HepG2 (cell line): Measurements from ENCODE around the gene HS3ST3A1. TPM values are rescaled to one million over a fixed set of nuclear protein-coding genes. Genes with fewer than 3 reads are reported as not detected.

Source experiments
- ATAC-seq: fragments of 200-7000 bp; cut with Tn5 transposase; 3 replicates; pipeline ENCODE4 v1.9.1; 2020; ENCODE audit warnings: mild to moderate bottlenecking, moderate library complexity
- BruUV-seq: library from RNA; stranded (reverse); fragments of 400-500 nt; replicated peaks from 2 replicates; lab custom pipeline; 2021; lab: Mats Ljungman, UMichigan
- CTCF ChIA-PET: fragments of 300-600 bp; formaldehyde crosslinking; extraction: SDS; loops from one replicate; lab custom pipeline; 2021; ENCODE audit warnings: low total read pairs, inconsistent platforms, low intra/inter-chr PET ratio; lab: Yijun Ruan, JAX
- POLR2A ChIA-PET: fragments of 350-600 bp; sonication (Branson Sonifier 250); formaldehyde crosslinking; loops from one replicate; lab custom pipeline; 2020; ENCODE audit warnings: antibody characterized with exemption, inconsistent platforms; lab: Yijun Ruan, JAX
- DNase-seq: peaks from one replicate; pipeline ENCODE4 v3.0.0-alpha.2; 2015; ENCODE audit warnings: low spot score
- FAIRE-seq: peaks from 3 replicates; lab custom pipeline; 2011; peaks lifted over from hg19 to GRCh38; lab: Jason Lieb, UNC
- H2AFZ ChIP-seq: one replicate; pipeline ENCODE4 v1.6.1; 2011; ENCODE audit warnings: low read length, inconsistent platforms
- H3K27ac ChIP-seq: fragments of 300-600 bp; 3 replicates; pipeline ENCODE4 v1.8.0; 2011; ENCODE audit warnings: mixed run types, mild to moderate bottlenecking, mixed read lengths, low read length, inconsistent platforms; ENCODE audit not compliant: insufficient read depth; ENCODE audit errors: extremely low read length
- H3K27me3 ChIP-seq, 2 experiments: fragments of 200-600 bp in 1 of 2; 2 replicates in 1 of 2; 3 replicates in 1 of 2; pipeline versions ENCODE4 v1.6.0 to v1.8.0; 2011; ENCODE audit warnings: low read length in 2 of 2, mild to moderate bottlenecking in 2 of 2, moderate library complexity in 2 of 2, inconsistent platforms in 1 of 2; ENCODE audit not compliant: insufficient read depth in 2 of 2, control insufficient read depth in 1 of 2
- H3K36me3 ChIP-seq, 2 experiments: fragments of 200-600 bp in 1 of 2; replicated peaks in 1 of 2; 2 replicates in 1 of 2; 3 replicates in 1 of 2; pipeline versions ENCODE4 v1.5.1 to v1.8.0; 2011; ENCODE audit warnings: low read length in 2 of 2, inconsistent platforms in 1 of 2; ENCODE audit not compliant: insufficient read depth in 2 of 2, control insufficient read depth in 1 of 2
- H3K4me1 ChIP-seq: 2 replicates; pipeline ENCODE4 v1.5.1; 2012; ENCODE audit warnings: low read length, inconsistent platforms; ENCODE audit not compliant: insufficient read depth
- H3K4me2 ChIP-seq: 2 replicates; pipeline ENCODE4 v1.6.0; 2011; ENCODE audit warnings: low read depth, low read length, inconsistent platforms
- H3K4me3 ChIP-seq, 3 experiments: fragments of 200-600 bp in 1 of 3; sonication (generic), shearing (Covaris generic) in 1 of 3; replicated peaks in 1 of 3; 2 replicates each; pipeline ENCODE4 v1.5.1; 2011 to 2016; ENCODE audit warnings: low read length in 3 of 3, inconsistent platforms in 2 of 3, low read depth in 2 of 3, mild to moderate bottlenecking in 2 of 3, control low read depth in 1 of 3, mixed read lengths in 1 of 3; ENCODE audit not compliant: insufficient read depth in 1 of 3
- H3K79me2 ChIP-seq: one replicate; pipeline ENCODE4 v1.6.1; 2011; ENCODE audit warnings: low read length, inconsistent platforms; ENCODE audit not compliant: insufficient read depth
- H3K9ac ChIP-seq: 2 replicates; pipeline ENCODE4 v1.6.0; 2011; ENCODE audit warnings: mild to moderate bottlenecking, low read depth, low read length, inconsistent platforms; ENCODE audit not compliant: insufficient read depth
- H3K9me3 ChIP-seq: 2 replicates; pipeline ENCODE4 v1.5.1; 2012; ENCODE audit warnings: mild to moderate bottlenecking, low read length
- H4K20me1 ChIP-seq: 2 replicates; pipeline ENCODE4 v1.6.0; 2011; ENCODE audit warnings: inconsistent platforms, mild to moderate bottlenecking, low read length, moderate library complexity; ENCODE audit not compliant: insufficient read depth
- KLF16 ChIP-seq, 2 experiments: sonication (generic) in 1 of 2; formaldehyde crosslinking in 1 of 2; IDR thresholded peaks; 2 replicates each; pipeline versions ENCODE4 v1.6.1 to v1.8.0; 2016 to 2023; ENCODE audit warnings: missing genetic modification reagents in 2 of 2, missing compliant biosample characterization in 1 of 2
- MLLT10 ChIP-seq: sonication (generic); formaldehyde crosslinking; IDR thresholded peaks from 2 replicates; pipeline ENCODE4 v1.4.0; 2020; ENCODE audit warnings: missing genetic modification reagents
- PITX1 ChIP-seq: sonication (generic); formaldehyde crosslinking; IDR thresholded peaks from 2 replicates; pipeline ENCODE4 v1.5.1; 2020; ENCODE audit warnings: mild to moderate bottlenecking, missing genetic modification reagents
- REL ChIP-seq: sonication (generic); formaldehyde crosslinking; conservative IDR thresholded peaks from 2 replicates; pipeline ENCODE4 v1.8.0; 2022; ENCODE audit warnings: mild to moderate bottlenecking, missing genetic modification reagents, moderate library complexity
- USF2 ChIP-seq, 2 experiments: sonication (generic) in 1 of 2; formaldehyde crosslinking in 1 of 2; IDR thresholded peaks; 2 replicates each; pipeline versions ENCODE4 v1.5.1 to v1.6.1; 2011 to 2020; ENCODE audit warnings: borderline replicate concordance in 1 of 2, low read depth in 1 of 2, low read length in 1 of 2, mild to moderate bottlenecking in 1 of 2, missing genetic modification reagents in 1 of 2, moderate library complexity in 1 of 2
- ZFP36 ChIP-seq: fragments of 150-350 bp; IDR thresholded peaks from 2 replicates; pipeline ENCODE4 v1.6.1; 2018; ENCODE audit warnings: borderline replicate concordance, low read length, low read depth; ENCODE audit not compliant: partially characterized antibody
- ZNF17 ChIP-seq: sonication (generic); formaldehyde crosslinking; IDR thresholded peaks from 2 replicates; pipeline ENCODE4 v1.5.0; 2020; ENCODE audit warnings: mild to moderate bottlenecking, missing genetic modification reagents
- ZNF790 ChIP-seq: sonication (generic); formaldehyde crosslinking; IDR thresholded peaks from 2 replicates; pipeline ENCODE4 v1.8.0; 2022; ENCODE audit warnings: missing genetic modification reagents, mild to moderate bottlenecking, borderline replicate concordance
- ZSCAN9 ChIP-seq: IDR thresholded peaks from 2 replicates; pipeline ENCODE4 v1.6.1; 2016; ENCODE audit warnings: borderline replicate concordance
- WGBS: methylation state at CpG from one replicate; pipeline ENCODE4 v1.1.6; 2017; ENCODE audit warnings: low lambda C conversion rate; 5-methylcytosine and 5-hydroxymethylcytosine counted together
- in situ Hi-C: cut with HindIII; loops from 2 replicates; pipeline ENCODE4 v1.10.0; 2017; ENCODE audit warnings: low pct_unique_long_range_greater_than_20kb; ENCODE audit not compliant: extremely low pct_ligation_motif_present
- intact Hi-C: fragments of 100-400 bp; cut with micrococcal nuclease; formaldehyde crosslinking; loops from one replicate; pipeline ENCODE4 v1.10.0; 2022; ENCODE audit not compliant: unreplicated experiment
- polyA plus RNA-seq, 8 experiments: library from polyadenylated mRNA; depleted of rRNA in 3 of 8; stranded (reverse) in 7 of 8; unstranded in 1 of 8; fragments of >200 nt; fragmentation: Illumina TruSeq in 4 of 8; extraction: Trizol in 4 of 8; gene quantifications; 2 replicates each; pipeline versions ENCODE4 v1.2.1 to v1.2.3, GENCODE V29; 2011 to 2016; ENCODE audit warnings: low read depth in 4 of 8, missing spikeins in 1 of 8, mixed read lengths in 1 of 8; ENCODE audit not compliant: insufficient read depth in 1 of 8
- total RNA-seq, 5 experiments: library from RNA; depleted of rRNA; stranded (reverse); fragments of >200 nt; fragmentation: Illumina TruSeq; extraction: Trizol; gene quantifications; 2 replicates each; pipeline ENCODE4 v1.2.3, GENCODE V29; 2016; ENCODE audit warnings: low read depth in 1 of 5
- TF ChIP-seq, protein P1 (sequence below): sonication (generic); formaldehyde crosslinking; IDR thresholded peaks from 2 replicates; pipeline ENCODE4 v1.4.0; 2020; ENCODE audit warnings: missing genetic modification reagents, low read depth, mild to moderate bottlenecking, borderline replicate concordance
- TF ChIP-seq, protein P2 (sequence below): sonication (generic); formaldehyde crosslinking; IDR thresholded peaks from 2 replicates; pipeline ENCODE4 v1.5.1; 2020; ENCODE audit warnings: missing genetic modification reagents, mild to moderate bottlenecking, borderline replicate concordance
- TF ChIP-seq, protein P3 (sequence below): sonication (generic); formaldehyde crosslinking; IDR thresholded peaks from 2 replicates; pipeline ENCODE4 v1.4.0; 2020; ENCODE audit warnings: low read depth, missing genetic modification reagents

HS3ST3A1 gene
- total and polyA plus RNA-seq, 2 of the 13 experiments (the other 11 are each of a cell fraction or from before 2014, with no cell fraction given), result 1.3 to 3.5 TPM

DNA sequence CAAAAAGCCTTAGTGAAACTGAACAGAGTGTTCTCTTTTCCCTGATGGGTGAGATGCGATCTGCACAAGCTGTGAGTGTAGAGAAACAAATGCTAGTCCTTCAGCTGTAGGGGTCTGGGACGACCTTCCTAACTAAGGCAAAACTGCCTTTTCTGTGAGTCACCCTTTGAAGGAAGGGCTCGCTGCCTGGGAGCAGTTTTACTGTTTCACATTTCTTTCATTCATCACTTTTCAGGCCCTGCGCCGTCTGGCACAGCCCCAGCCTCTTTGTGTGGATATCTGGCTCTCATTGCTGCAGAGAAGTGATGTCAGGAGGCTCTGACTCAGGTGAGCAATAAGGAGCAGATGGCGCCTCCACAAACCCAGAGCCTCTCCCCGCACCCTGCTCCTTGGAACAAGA lies 57.4 kb downstream of the HS3ST3A1 start:
- no peak for ATAC-seq
- no peak for FAIRE-seq
- DNase-seq, result no peak
- H3K36me3 ChIP-seq, result no peaks in the 10 kb centered on the region
- H4K20me1 ChIP-seq, result no peaks in the 10 kb centered on the region
- POLR2A ChIA-PET, result no interaction called here
- H3K79me2 ChIP-seq, result no peaks in the 10 kb centered on the region
- H3K27ac ChIP-seq, result no peak overlapping the region
- BruUV-seq, result no TSS peak
- intact Hi-C loops, result no loop called here
- H3K4me3 ChIP-seq, result no peak overlapping the region
- no peak overlapping the region for H3K9ac ChIP-seq
- H3K4me2 ChIP-seq, result no peak overlapping the region
- H3K27me3 ChIP-seq, result peaks cover 0 to 4% of the 10 kb centered on the region in 2 experiments; a peak in 2 of 5 replicates
- H2AFZ ChIP-seq, result no peak overlapping the region
- CTCF ChIA-PET, result no interaction called here
- in situ Hi-C loops, result no loop called here
- H3K9me3 ChIP-seq, result no peaks in the 10 kb centered on the region
- no peaks in the 10 kb centered on the region for H3K4me1 ChIP-seq
- WGBS, result 37% methylated on average over 7 of the region's 7 CpGs
- TF ChIP-seq ZFP36 (no peak), PITX1 (CRISPR knock-in tag) (no peak), REL (CRISPR knock-in tag) (no peak), MLLT10 (no peak), USF2 (IDR thresholded peaks at IDR 0.05; ENCODE audit: low read depth, low read length) (no peak), USF2 (CRISPR knock-in tag; IDR thresholded peaks at IDR 0.05; ENCODE audit: borderline replicate concordance) (no peak), ZSCAN9 (CRISPR knock-in tag) (no peak), ZNF17 (no peak), ZNF790 (CRISPR knock-in tag) (no peak), KLF16 (CRISPR knock-in tag; IDR thresholded peaks at IDR 0.05) (no peak)
- TF ChIP-seq, protein P1, sequence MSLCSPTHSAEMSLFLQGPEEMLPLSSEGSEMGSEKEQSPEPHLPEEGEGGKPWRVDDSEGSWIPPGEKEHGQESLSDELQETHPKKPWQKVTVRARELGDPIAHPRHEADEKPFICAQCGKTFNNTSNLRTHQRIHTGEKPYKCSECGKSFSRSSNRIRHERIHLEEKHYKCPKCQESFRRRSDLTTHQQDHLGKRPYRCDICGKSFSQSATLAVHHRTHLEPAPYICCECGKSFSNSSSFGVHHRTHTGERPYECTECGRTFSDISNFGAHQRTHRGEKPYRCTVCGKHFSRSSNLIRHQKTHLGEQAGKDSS (CRISPR knock-in tag), result no peak
- TF ChIP-seq, protein P2, sequence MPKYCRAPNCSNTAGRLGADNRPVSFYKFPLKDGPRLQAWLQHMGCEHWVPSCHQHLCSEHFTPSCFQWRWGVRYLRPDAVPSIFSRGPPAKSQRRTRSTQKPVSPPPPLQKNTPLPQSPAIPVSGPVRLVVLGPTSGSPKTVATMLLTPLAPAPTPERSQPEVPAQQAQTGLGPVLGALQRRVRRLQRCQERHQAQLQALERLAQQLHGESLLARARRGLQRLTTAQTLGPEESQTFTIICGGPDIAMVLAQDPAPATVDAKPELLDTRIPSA (CRISPR knock-in tag), result no peak
- TF ChIP-seq, protein P3, sequence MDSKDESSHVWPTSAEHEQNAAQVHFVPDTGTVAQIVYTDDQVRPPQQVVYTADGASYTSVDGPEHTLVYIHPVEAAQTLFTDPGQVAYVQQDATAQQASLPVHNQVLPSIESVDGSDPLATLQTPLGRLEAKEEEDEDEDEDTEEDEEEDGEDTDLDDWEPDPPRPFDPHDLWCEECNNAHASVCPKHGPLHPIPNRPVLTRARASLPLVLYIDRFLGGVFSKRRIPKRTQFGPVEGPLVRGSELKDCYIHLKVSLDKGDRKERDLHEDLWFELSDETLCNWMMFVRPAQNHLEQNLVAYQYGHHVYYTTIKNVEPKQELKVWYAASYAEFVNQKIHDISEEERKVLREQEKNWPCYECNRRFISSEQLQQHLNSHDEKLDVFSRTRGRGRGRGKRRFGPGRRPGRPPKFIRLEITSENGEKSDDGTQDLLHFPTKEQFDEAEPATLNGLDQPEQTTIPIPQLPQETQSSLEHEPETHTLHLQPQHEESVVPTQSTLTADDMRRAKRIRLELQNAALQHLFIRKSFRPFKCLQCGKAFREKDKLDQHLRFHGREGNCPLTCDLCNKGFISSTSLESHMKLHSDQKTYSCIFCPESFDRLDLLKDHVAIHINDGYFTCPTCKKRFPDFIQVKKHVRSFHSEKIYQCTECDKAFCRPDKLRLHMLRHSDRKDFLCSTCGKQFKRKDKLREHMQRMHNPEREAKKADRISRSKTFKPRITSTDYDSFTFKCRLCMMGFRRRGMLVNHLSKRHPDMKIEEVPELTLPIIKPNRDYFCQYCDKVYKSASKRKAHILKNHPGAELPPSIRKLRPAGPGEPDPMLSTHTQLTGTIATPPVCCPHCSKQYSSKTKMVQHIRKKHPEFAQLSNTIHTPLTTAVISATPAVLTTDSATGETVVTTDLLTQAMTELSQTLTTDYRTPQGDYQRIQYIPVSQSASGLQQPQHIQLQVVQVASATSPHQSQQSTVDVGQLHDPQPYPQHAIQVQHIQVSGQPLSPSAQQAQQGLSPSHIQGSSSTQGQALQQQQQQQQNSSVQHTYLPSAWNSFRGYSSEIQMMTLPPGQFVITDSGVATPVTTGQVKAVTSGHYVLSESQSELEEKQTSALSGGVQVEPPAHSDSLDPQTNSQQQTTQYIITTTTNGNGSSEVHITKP, result no peak
